H9 (cell line): ENCODE data around the gene SPDYE4. TPM values are rescaled to one million over a fixed set of nuclear protein-coding genes. Genes with fewer than 3 reads are reported as not detected.

Experiments used
- DNase-seq: peaks from one replicate; pipeline ENCODE4 v3.0.0-alpha.2; 2017
- H2AFZ ChIP-seq: one replicate; pipeline ENCODE4 v1.6.1; 2013; ENCODE audit warnings: mild to moderate bottlenecking, low read length, control low read depth, moderate library complexity
- H2AK5ac ChIP-seq: 2 replicates; pipeline ENCODE4 v1.6.1; 2013; ENCODE audit warnings: low read length, control low read depth, mixed read lengths; ENCODE audit not compliant: insufficient read length
- H2BK120ac ChIP-seq: one replicate; pipeline ENCODE4 v1.6.1; 2013; ENCODE audit warnings: low read depth, mild to moderate bottlenecking, low read length, control low read depth, inconsistent platforms; ENCODE audit not compliant: poor library complexity, severe bottlenecking
- H2BK12ac ChIP-seq: 2 replicates; pipeline ENCODE4 v1.6.1; 2013; ENCODE audit warnings: low read length, control low read depth, mixed read lengths, low read depth; ENCODE audit not compliant: insufficient read length
- H2BK15ac ChIP-seq: 2 replicates; pipeline ENCODE4 v1.6.1; 2013; ENCODE audit warnings: low read depth, low read length, control low read depth
- H2BK20ac ChIP-seq: one replicate; pipeline ENCODE4 v1.6.1; 2013; ENCODE audit warnings: low read depth, mild to moderate bottlenecking, low read length, control low read depth, inconsistent platforms; ENCODE audit not compliant: poor library complexity, severe bottlenecking
- H2BK5ac ChIP-seq: 2 replicates; pipeline ENCODE4 v1.6.1; 2013; ENCODE audit warnings: low read length, control low read depth, mixed read lengths; ENCODE audit not compliant: insufficient read length
- H3K14ac ChIP-seq: 2 replicates; pipeline ENCODE4 v1.6.1; 2013; ENCODE audit warnings: low read length, control low read depth; ENCODE audit not compliant: insufficient read depth
- H3K18ac ChIP-seq: 2 replicates; pipeline ENCODE4 v1.6.1; 2013; ENCODE audit warnings: low read depth, mild to moderate bottlenecking, mixed read lengths, low read length, control low read depth; ENCODE audit not compliant: insufficient read length
- H3K23ac ChIP-seq: 2 replicates; pipeline ENCODE4 v1.6.1; 2013; ENCODE audit warnings: low read length, control low read depth, mixed read lengths, low read depth; ENCODE audit not compliant: insufficient read length
- H3K23me2 ChIP-seq: 2 replicates; pipeline ENCODE4 v1.6.1; 2013; ENCODE audit warnings: low read depth, mild to moderate bottlenecking, mixed read lengths, low read length, control low read depth; ENCODE audit not compliant: insufficient read length, poor library complexity, severe bottlenecking
- H3K27ac ChIP-seq: 2 replicates; pipeline ENCODE4 v1.5.1; 2013; ENCODE audit warnings: low read length, control low read depth, mixed read lengths, low read depth; ENCODE audit not compliant: insufficient read length
- H3K27me3 ChIP-seq: 2 replicates; pipeline ENCODE4 v1.6.1; 2013; ENCODE audit warnings: low read length, control low read depth, inconsistent platforms; ENCODE audit not compliant: insufficient read depth
- H3K4ac ChIP-seq: 2 replicates; pipeline ENCODE4 v1.6.1; 2013; ENCODE audit warnings: low read depth, mild to moderate bottlenecking, control low read depth, inconsistent platforms, low read length, moderate library complexity
- H3K4me1 ChIP-seq: 2 replicates; pipeline ENCODE4 v1.6.1; 2013; ENCODE audit warnings: low read length, control low read depth, inconsistent platforms; ENCODE audit not compliant: insufficient read depth
- H3K4me2 ChIP-seq: 2 replicates; pipeline ENCODE4 v1.6.1; 2013; ENCODE audit warnings: low read length, control low read depth, mixed read lengths; ENCODE audit not compliant: insufficient read length, insufficient read depth
- H3K56ac ChIP-seq: 2 replicates; pipeline ENCODE4 v1.6.1; 2013; ENCODE audit warnings: low read depth, mild to moderate bottlenecking, mixed read lengths, low read length, control low read depth; ENCODE audit not compliant: insufficient read length
- H3K79me1 ChIP-seq: 2 replicates; pipeline ENCODE4 v1.6.1; 2013; ENCODE audit warnings: low read depth, mild to moderate bottlenecking, moderate library complexity, low read length, control low read depth, inconsistent platforms; ENCODE audit not compliant: insufficient read depth, poor library complexity, severe bottlenecking
- H3K79me2 ChIP-seq: 2 replicates; pipeline ENCODE4 v1.6.1; 2013; ENCODE audit warnings: low read length, control low read depth, inconsistent platforms; ENCODE audit not compliant: insufficient read depth
- H3K9ac ChIP-seq: 2 replicates; pipeline ENCODE4 v1.6.1; 2013; ENCODE audit warnings: low read length, control low read depth, mixed read lengths; ENCODE audit not compliant: insufficient read length; ENCODE audit errors: extremely low read depth
- H3K9me3 ChIP-seq: one replicate; pipeline ENCODE4 v1.6.1; 2013; ENCODE audit warnings: low read depth, low read length, inconsistent platforms; ENCODE audit not compliant: control insufficient read depth
- H3T11ph ChIP-seq: one replicate; pipeline ENCODE4 v1.6.1; 2013; ENCODE audit warnings: mild to moderate bottlenecking, low read length, control low read depth, inconsistent platforms
- H4K20me1 ChIP-seq: one replicate; pipeline ENCODE4 v1.6.1; 2013; ENCODE audit not compliant: control insufficient read depth, insufficient read length, insufficient read depth
- H4K5ac ChIP-seq: 2 replicates; pipeline ENCODE4 v1.6.1; 2013; ENCODE audit warnings: low read depth, mild to moderate bottlenecking, mixed read lengths, low read length, control low read depth; ENCODE audit not compliant: insufficient read length
- H4K8ac ChIP-seq: replicated peaks from 2 replicates; pipeline ENCODE4 v1.6.1; 2013; ENCODE audit warnings: low read length, control low read depth, mixed read lengths, low read depth; ENCODE audit not compliant: insufficient read length
- H4K91ac ChIP-seq: 2 replicates; pipeline ENCODE4 v1.6.1; 2013; ENCODE audit warnings: low read depth, mild to moderate bottlenecking, moderate library complexity, mixed read lengths, low read length, control low read depth; ENCODE audit not compliant: insufficient read length
- H3K27ac Mint-ChIP-seq, 3 experiments: 2 replicates in 2 of 3; 3 replicates in 1 of 3; pipeline ENCODE4 v1.8.0; 2020 to 2021; ENCODE audit warnings: mixed read lengths in 3 of 3, mild to moderate bottlenecking in 1 of 3, moderate library complexity in 1 of 3
- H3K27me3 Mint-ChIP-seq: 2 replicates; pipeline ENCODE4 v1.8.0; 2021; ENCODE audit warnings: low read depth, mild to moderate bottlenecking, moderate library complexity, mixed read lengths
- H3K36me3 Mint-ChIP-seq, 3 experiments: 2 replicates in 2 of 3; 3 replicates in 1 of 3; pipeline ENCODE4 v1.8.0; 2020 to 2021; ENCODE audit warnings: low read depth in 3 of 3, mixed read lengths in 3 of 3; ENCODE audit not compliant: insufficient read depth in 1 of 3
- H3K4me1 Mint-ChIP-seq, 2 experiments: 2 replicates each; pipeline ENCODE4 v1.8.0; 2020; ENCODE audit warnings: mixed read lengths in 2 of 2
- H3K4me3 Mint-ChIP-seq, 2 experiments: 2 replicates in 1 of 2; 3 replicates in 1 of 2; pipeline ENCODE4 v1.8.0; 2020 to 2021; ENCODE audit warnings: mild to moderate bottlenecking in 2 of 2, mixed read lengths in 2 of 2, moderate library complexity in 1 of 2
- H3K9me3 Mint-ChIP-seq, 2 experiments: 2 replicates in 1 of 2; 3 replicates in 1 of 2; pipeline ENCODE4 v1.8.0; 2020; ENCODE audit warnings: mild to moderate bottlenecking in 2 of 2, mixed read lengths in 2 of 2, moderate library complexity in 1 of 2
- CTCF ChIP-seq: fragments of 200-600 bp; sonication (generic); conservative IDR thresholded peaks from 3 replicates; pipeline ENCODE4 v1.8.0; 2021; ENCODE audit warnings: antibody characterized with exemption, mild to moderate bottlenecking
- WGBS: extraction: QIAGEN DNeasy Blood & Tissue Kit; methylation state at CpG from one replicate; pipeline ENCODE4 v1.1.7; 2013; ENCODE audit warnings: missing lambda C conversion rate, low lambda C conversion rate, mixed read lengths; ENCODE audit not compliant: insufficient read length; ENCODE audit errors: extremely low coverage; 5-methylcytosine and 5-hydroxymethylcytosine counted together
- total RNA-seq: library from RNA; stranded (reverse); gene quantifications from 2 replicates; pipeline ENCODE4 v1.2.1, GENCODE V29; 2021

SPDYE4 gene
- total RNA-seq, 1 experiment from 2014 or later: not detected

DNA sequence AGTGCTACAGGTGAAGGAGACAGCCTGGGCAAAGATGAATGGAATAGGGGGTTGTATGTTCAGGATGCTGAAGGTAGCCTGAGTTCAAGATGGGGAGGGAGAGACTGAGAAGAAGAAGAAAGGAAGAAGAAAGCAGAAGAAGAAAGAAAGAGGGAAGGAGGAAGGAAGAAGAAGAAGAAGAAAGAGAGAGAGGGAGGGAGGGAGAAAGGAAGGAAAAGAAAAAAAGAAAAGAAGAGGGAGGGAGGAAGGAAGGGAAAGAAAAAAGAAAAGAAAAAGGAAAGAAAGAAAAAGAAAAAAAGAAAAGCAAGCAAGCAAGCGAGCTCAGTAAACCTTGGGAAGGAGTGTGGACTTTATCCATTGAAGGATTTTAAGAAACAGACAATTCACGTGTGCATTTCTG lies 21.6 kb downstream of the SPDYE4 start:
- H3K27me3 Mint-ChIP-seq: no peaks in the 10 kb centered on the region
- no peak overlapping the region for H3K9ac ChIP-seq
- no peak overlapping the region for H2BK12ac ChIP-seq
- no peak overlapping the region for H3K4me2 ChIP-seq
- no peak overlapping the region for H2BK120ac ChIP-seq
- no peak overlapping the region for H3K56ac ChIP-seq
- H4K8ac ChIP-seq: no peak overlapping the region
- no peak overlapping the region for H4K91ac ChIP-seq
- no peak overlapping the region for H4K5ac ChIP-seq
- peaks cover 10 to 31% of the 10 kb centered on the region in 2 experiments for H3K4me1 Mint-ChIP-seq
- DNase-seq: no peak
- no peak overlapping the region for H3T11ph ChIP-seq
- H2BK15ac ChIP-seq: no peak overlapping the region
- no peak overlapping the region for H2AK5ac ChIP-seq
- H3K9me3 ChIP-seq: no peaks in the 10 kb centered on the region
- H3K79me1 ChIP-seq: no peaks in the 10 kb centered on the region
- no CpG with 5 or more reads among the region's 2 CpGs for WGBS
- no peak for TF ChIP-seq CTCF
- H3K4ac ChIP-seq: no peak overlapping the region
- H3K9me3 Mint-ChIP-seq: no peaks in the 10 kb centered on the region
- no peak overlapping the region for H3K18ac ChIP-seq
- no peaks in the 10 kb centered on the region; the same call in 1 of the 2 replicates for H3K4me1 ChIP-seq
- H2BK5ac ChIP-seq: no peak overlapping the region
- no peaks in the 10 kb centered on the region for H4K20me1 ChIP-seq
- no peak overlapping the region for H3K4me3 Mint-ChIP-seq
- H3K23ac ChIP-seq: no peak overlapping the region
- no peaks in the 10 kb centered on the region for H3K23me2 ChIP-seq
- no peak overlapping the region for H2BK20ac ChIP-seq
- H3K27ac ChIP-seq: no peak overlapping the region
- H3K14ac ChIP-seq: no peak overlapping the region
- no peak overlapping the region for H3K27ac Mint-ChIP-seq
- no peaks in the 10 kb centered on the region for H3K79me2 ChIP-seq
- H3K36me3 Mint-ChIP-seq: no peaks in the 10 kb centered on the region
- H2AFZ ChIP-seq: no peak overlapping the region
- no peaks in the 10 kb centered on the region for H3K27me3 ChIP-seq
